ENCODE measurements around the gene SLC35B1. TPM values are rescaled to one million over a fixed set of nuclear protein-coding genes. Genes with fewer than 3 reads are reported as not detected.

Gene SLC35B1
- total RNA-seq (10 to 100 TPM; 40.2 to 59.9 TPM), polyA plus RNA-seq (ENCODE audit: insufficient read length in 2 of 2) (10 to 100 TPM; 84.6 to 90.7 TPM)
- long read RNA-seq, donor 1, transcript SLC35B1-209 (9 exons, 1,320 nt), result minor isoform, 5 of 37 reads
- long read RNA-seq, donor 1, transcript SLC35B1-220 (9 exons, 1,611 nt), result major isoform, 9 of 37 reads
- long read RNA-seq, donor 1, transcript SLC35B1-212 (2 exons, 464 nt), result minor isoform, 6 of 37 reads
- long read RNA-seq, donor 1, partial matches to known transcripts, result 15 of 37 reads
- long read RNA-seq, donor 1, other reads (novel, unspliced or antisense), result 0 of 37 reads
- long read RNA-seq, donor 2, transcript SLC35B1-220 (9 exons, 1,611 nt), result major isoform, 5 of 11 reads
- long read RNA-seq, donor 2, partial matches to known transcripts, result 0 of 11 reads
- long read RNA-seq, donor 2, other reads (novel, unspliced or antisense), result 0 of 11 reads
- long read RNA-seq, donor 3, transcript SLC35B1-220 (9 exons, 1,611 nt), result major isoform, 7 of 11 reads
- long read RNA-seq, donor 3, partial matches to known transcripts, result 0 of 11 reads
- long read RNA-seq, donor 3, other reads (novel, unspliced or antisense), result 0 of 11 reads
- long read RNA-seq, donor 4, transcript SLC35B1-209 (9 exons, 1,320 nt), result minor isoform, 6 of 34 reads
- long read RNA-seq, donor 4, transcript SLC35B1-220 (9 exons, 1,611 nt), result major isoform, 8 of 34 reads
- long read RNA-seq, donor 4, partial matches to known transcripts, result 12 of 34 reads
- long read RNA-seq, donor 4, other reads (novel, unspliced or antisense), result 0 of 34 reads

GRCh38 chr17:49707608-49708514, at the start of gene SLC35B1:
TSS of gene SLC35B1 (minus strand) at chr17:49707964. CDS start at chr17:49707833, 131 bp downstream.
- Histone ChIP-seq H3K4me3 (ENCODE audit: low read depth, low read length) (peak within 1 kb of the TSS; percentile 97), H3K36me3 (ENCODE audit: control insufficient read depth, insufficient read depth, low read length) (peaks cover 42% of the 10 kb centered on the region), H3K4me1 (ENCODE audit: control insufficient read depth, insufficient read depth, low read length) (peaks cover 9% of the 10 kb centered on the region), H3K27ac (ENCODE audit: low read depth, low read length) (peak within 1 kb of the TSS; percentile 98), H3K27me3 (ENCODE audit: control insufficient read depth, insufficient read depth, low read length) (no peaks in the 10 kb centered on the region), H3K9me3 (ENCODE audit: control insufficient read depth, insufficient read depth, low read length) (no peaks in the 10 kb centered on the region)
- under 1% methylated on average over 53 of the region's 53 CpGs for WGBS (ENCODE audit: insufficient coverage)
- peak; percentile 95 to 100 (median 97) for DNase-seq (ENCODE audit: low read depth in 4 of 6, low spot score in 6 of 6)

GRCh38 chr17:49757151-49757777, 49.5 kb upstream of the SLC35B1 start:
- Histone ChIP-seq H3K9me3 (ENCODE audit: control insufficient read depth, insufficient read depth, low read length) (no peaks in the 10 kb centered on the region), H3K36me3 (ENCODE audit: control insufficient read depth, insufficient read depth, low read length) (no peaks in the 10 kb centered on the region), H3K4me1 (ENCODE audit: control insufficient read depth, insufficient read depth, low read length) (peaks cover 16% of the 10 kb centered on the region), H3K4me3 (ENCODE audit: low read depth, low read length) (no peak overlapping the region), H3K27me3 (ENCODE audit: control insufficient read depth, insufficient read depth, low read length) (no peaks in the 10 kb centered on the region), H3K27ac (ENCODE audit: low read depth, low read length) (no peak overlapping the region)
- no peak for DNase-seq (ENCODE audit: low read depth in 4 of 6, low spot score in 6 of 6)
- 30% methylated on average over 2 of the region's 6 CpGs for WGBS (ENCODE audit: insufficient coverage)

- Histone ChIP-seq H3K9me3 (ENCODE audit: control insufficient read depth, insufficient read depth, low read length) (no peaks in the 10 kb centered on the region), H3K36me3 (ENCODE audit: control insufficient read depth, insufficient read depth, low read length) (no peaks in the 10 kb centered on the region), H3K4me3 (ENCODE audit: low read depth, low read length) (no peak overlapping the region), H3K27ac (ENCODE audit: low read depth, low read length) (no peak overlapping the region), H3K4me1 (ENCODE audit: control insufficient read depth, insufficient read depth, low read length) (peaks cover 16% of the 10 kb centered on the region), H3K27me3 (ENCODE audit: control insufficient read depth, insufficient read depth, low read length) (no peaks in the 10 kb centered on the region)
- WGBS (ENCODE audit: insufficient coverage), result 100% methylated on average over 1 of the region's 9 CpGs
- DNase-seq (ENCODE audit: low read depth in 4 of 6, low spot score in 6 of 6), result no peak
Measured at GRCh38 chr17:49756323-49757150, 48.8 kb upstream of the SLC35B1 start.

GRCh38 chr17:49755663-49756283, 48.0 kb upstream of the SLC35B1 start:
- Histone ChIP-seq H3K36me3 (ENCODE audit: control insufficient read depth, insufficient read depth, low read length) (no peaks in the 10 kb centered on the region), H3K4me3 (ENCODE audit: low read depth, low read length) (no peak overlapping the region), H3K27me3 (ENCODE audit: control insufficient read depth, insufficient read depth, low read length) (no peaks in the 10 kb centered on the region), H3K4me1 (ENCODE audit: control insufficient read depth, insufficient read depth, low read length) (peaks cover 16% of the 10 kb centered on the region), H3K9me3 (ENCODE audit: control insufficient read depth, insufficient read depth, low read length) (no peaks in the 10 kb centered on the region), H3K27ac (ENCODE audit: low read depth, low read length) (no peak overlapping the region)
- peak in 2 of 6 donors; percentile 38 to 47 for DNase-seq (ENCODE audit: low read depth in 4 of 6, low spot score in 6 of 6)
- WGBS (ENCODE audit: insufficient coverage), result 55% methylated on average over 2 of the region's 4 CpGs

GRCh38 chr17:49753959-49754391, 46.2 kb upstream of the SLC35B1 start:
- Histone ChIP-seq H3K27ac (ENCODE audit: low read depth, low read length) (no peak overlapping the region), H3K36me3 (ENCODE audit: control insufficient read depth, insufficient read depth, low read length) (no peaks in the 10 kb centered on the region), H3K4me3 (ENCODE audit: low read depth, low read length) (no peak overlapping the region), H3K9me3 (ENCODE audit: control insufficient read depth, insufficient read depth, low read length) (no peaks in the 10 kb centered on the region), H3K27me3 (ENCODE audit: control insufficient read depth, insufficient read depth, low read length) (no peaks in the 10 kb centered on the region), H3K4me1 (ENCODE audit: control insufficient read depth, insufficient read depth, low read length) (peaks cover 16% of the 10 kb centered on the region)
- no peak for DNase-seq (ENCODE audit: low read depth in 4 of 6, low spot score in 6 of 6)
- WGBS (ENCODE audit: insufficient coverage), result 88% methylated on average over 8 of the region's 8 CpGs

- 82% methylated on average over 1 of the region's 3 CpGs for WGBS (ENCODE audit: insufficient coverage)
- no peaks in the 10 kb centered on the region for H3K9me3 ChIP-seq (ENCODE audit: control insufficient read depth, insufficient read depth, low read length)
- no peak overlapping the region for H3K27ac ChIP-seq (ENCODE audit: low read depth, low read length)
- H3K27me3 ChIP-seq (ENCODE audit: control insufficient read depth, insufficient read depth, low read length), result no peaks in the 10 kb centered on the region
- no peak overlapping the region for H3K4me3 ChIP-seq (ENCODE audit: low read depth, low read length)
- no peak for DNase-seq (ENCODE audit: low read depth in 4 of 6, low spot score in 6 of 6)
- no peaks in the 10 kb centered on the region for H3K36me3 ChIP-seq (ENCODE audit: control insufficient read depth, insufficient read depth, low read length)
- H3K4me1 ChIP-seq (ENCODE audit: control insufficient read depth, insufficient read depth, low read length), result peaks cover 16% of the 10 kb centered on the region
Measured at GRCh38 chr17:49752508-49752907, 44.7 kb upstream of the SLC35B1 start.

- DNase-seq (ENCODE audit: low read depth in 4 of 6, low spot score in 6 of 6), result no peak
- Histone ChIP-seq H3K27me3 (ENCODE audit: control insufficient read depth, insufficient read depth, low read length) (no peaks in the 10 kb centered on the region), H3K4me3 (ENCODE audit: low read depth, low read length) (no peak overlapping the region), H3K27ac (ENCODE audit: low read depth, low read length) (no peak overlapping the region), H3K4me1 (ENCODE audit: control insufficient read depth, insufficient read depth, low read length) (no peaks in the 10 kb centered on the region), H3K36me3 (ENCODE audit: control insufficient read depth, insufficient read depth, low read length) (no peaks in the 10 kb centered on the region), H3K9me3 (ENCODE audit: control insufficient read depth, insufficient read depth, low read length) (no peaks in the 10 kb centered on the region)
- WGBS (ENCODE audit: insufficient coverage), result 96% methylated on average over 2 of the region's 3 CpGs
Measured at GRCh38 chr17:49749730-49750129, 42.0 kb upstream of the SLC35B1 start.

- DNase-seq (ENCODE audit: low read depth in 4 of 6, low spot score in 6 of 6), result no peak
- Histone ChIP-seq H3K9me3 (ENCODE audit: control insufficient read depth, insufficient read depth, low read length) (no peaks in the 10 kb centered on the region), H3K36me3 (ENCODE audit: control insufficient read depth, insufficient read depth, low read length) (no peaks in the 10 kb centered on the region), H3K4me3 (ENCODE audit: low read depth, low read length) (no peak overlapping the region), H3K27me3 (ENCODE audit: control insufficient read depth, insufficient read depth, low read length) (no peaks in the 10 kb centered on the region), H3K27ac (ENCODE audit: low read depth, low read length) (no peak overlapping the region), H3K4me1 (ENCODE audit: control insufficient read depth, insufficient read depth, low read length) (no peaks in the 10 kb centered on the region)
- 93% methylated on average over 3 of the region's 7 CpGs for WGBS (ENCODE audit: insufficient coverage)
Measured at GRCh38 chr17:49748791-49749190, 41.0 kb upstream of the SLC35B1 start.

Data from spinal cord (tissue), 10 donors.